ENCODE measurements around the gene S1PR5. TPM values are rescaled to one million over a fixed set of nuclear protein-coding genes. Genes with fewer than 3 reads are reported as not detected.

S1PR5 gene
- total and polyA plus RNA-seq, 2 experiments from 2014 or later: 0.60 to 0.75 TPM

DNA sequence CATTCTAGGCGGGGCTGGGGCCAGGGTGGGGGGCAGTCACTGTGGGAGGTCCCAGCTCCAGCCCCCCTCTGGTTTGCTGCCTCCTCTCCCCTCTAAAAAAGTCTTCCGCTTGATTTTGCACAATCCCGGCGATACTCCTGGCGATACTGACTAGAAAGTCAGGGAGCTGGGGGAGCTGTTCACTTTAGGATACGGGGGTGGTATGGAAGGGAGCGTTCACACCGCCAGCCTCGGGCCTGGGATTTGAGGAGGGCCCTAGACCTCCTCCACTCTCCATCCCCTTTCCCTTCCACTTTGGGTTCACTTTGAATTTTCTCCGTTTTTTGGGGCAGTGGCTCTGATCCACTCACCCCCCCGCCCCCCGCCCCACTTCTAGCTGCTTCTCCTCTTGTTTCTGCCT lies 49.1 kb downstream of the S1PR5 start:
- H3K4me1 ChIP-seq (ENCODE audit: low read depth): no peaks in the 10 kb centered on the region
- H3K27ac ChIP-seq: no peak overlapping the region
- H3K9me3 ChIP-seq (ENCODE audit: low read depth): no peaks in the 10 kb centered on the region
- no peaks in the 10 kb centered on the region for H3K27me3 ChIP-seq
- H3K4me3 ChIP-seq: no peak overlapping the region
- TF ChIP-seq, protein P1, sequence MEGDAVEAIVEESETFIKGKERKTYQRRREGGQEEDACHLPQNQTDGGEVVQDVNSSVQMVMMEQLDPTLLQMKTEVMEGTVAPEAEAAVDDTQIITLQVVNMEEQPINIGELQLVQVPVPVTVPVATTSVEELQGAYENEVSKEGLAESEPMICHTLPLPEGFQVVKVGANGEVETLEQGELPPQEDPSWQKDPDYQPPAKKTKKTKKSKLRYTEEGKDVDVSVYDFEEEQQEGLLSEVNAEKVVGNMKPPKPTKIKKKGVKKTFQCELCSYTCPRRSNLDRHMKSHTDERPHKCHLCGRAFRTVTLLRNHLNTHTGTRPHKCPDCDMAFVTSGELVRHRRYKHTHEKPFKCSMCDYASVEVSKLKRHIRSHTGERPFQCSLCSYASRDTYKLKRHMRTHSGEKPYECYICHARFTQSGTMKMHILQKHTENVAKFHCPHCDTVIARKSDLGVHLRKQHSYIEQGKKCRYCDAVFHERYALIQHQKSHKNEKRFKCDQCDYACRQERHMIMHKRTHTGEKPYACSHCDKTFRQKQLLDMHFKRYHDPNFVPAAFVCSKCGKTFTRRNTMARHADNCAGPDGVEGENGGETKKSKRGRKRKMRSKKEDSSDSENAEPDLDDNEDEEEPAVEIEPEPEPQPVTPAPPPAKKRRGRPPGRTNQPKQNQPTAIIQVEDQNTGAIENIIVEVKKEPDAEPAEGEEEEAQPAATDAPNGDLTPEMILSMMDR (IDR thresholded peaks at IDR 0.05; ENCODE audit: low read depth, low read length): no peak
- no peaks in the 10 kb centered on the region for H3K36me3 ChIP-seq
- no peak for DNase-seq (ENCODE audit: low read depth in 1 of 2, low spot score in 1 of 2)

DNA sequence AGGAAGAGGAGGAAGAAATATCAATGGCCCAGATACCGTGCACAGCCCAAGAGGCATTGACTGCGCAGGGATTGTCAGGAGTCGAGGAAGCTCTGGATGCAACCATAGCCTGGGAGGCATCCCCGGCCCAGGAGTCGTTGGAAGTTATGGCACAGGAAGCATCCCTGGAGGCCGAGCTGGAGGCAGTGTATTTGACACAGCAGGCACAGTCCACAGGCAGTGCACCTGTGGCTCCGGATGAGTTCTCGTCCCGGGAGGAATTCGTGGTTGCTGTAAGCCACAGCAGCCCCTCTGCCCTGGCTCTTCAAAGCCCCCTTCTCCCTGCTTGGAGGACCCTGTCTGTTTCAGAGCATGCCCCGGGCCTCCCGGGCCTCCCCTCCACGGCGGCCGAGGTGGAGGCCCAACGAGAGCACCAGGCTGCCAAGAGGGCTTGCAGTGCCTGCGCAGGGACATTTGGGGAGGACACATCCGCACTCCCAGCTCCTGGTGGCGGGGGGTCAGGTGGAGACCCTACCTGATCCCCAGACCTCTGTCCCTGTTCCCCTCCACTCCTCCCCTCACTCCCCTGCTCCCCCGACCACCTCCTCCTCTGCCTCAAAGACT lies 50.0 kb downstream of the S1PR5 start:
- no peaks in the 10 kb centered on the region for H3K4me1 ChIP-seq (ENCODE audit: low read depth)

DNA sequence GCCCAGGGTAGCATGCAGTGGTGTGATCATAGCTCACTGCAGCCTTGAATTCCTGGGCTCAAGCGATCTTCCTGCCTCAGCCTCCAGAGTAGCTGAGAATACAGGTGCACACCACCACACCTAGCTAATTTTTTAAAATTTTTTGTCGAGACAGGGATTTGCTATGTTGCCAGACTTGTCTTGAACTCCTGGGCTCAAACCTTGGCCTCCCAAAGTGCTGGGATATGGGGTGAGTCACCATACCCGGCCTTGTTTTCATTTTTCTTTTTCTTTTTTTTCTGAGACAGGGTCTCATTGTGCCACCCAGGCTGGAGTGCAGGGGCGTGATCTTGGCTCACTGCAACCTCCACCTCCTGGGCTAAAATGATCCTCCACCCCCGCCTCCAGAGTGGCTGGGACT lies 52.8 kb downstream of the S1PR5 start:
- H3K4me1 ChIP-seq (ENCODE audit: low read depth): no peaks in the 10 kb centered on the region
- no peaks in the 10 kb centered on the region for H3K9me3 ChIP-seq (ENCODE audit: low read depth)
- H3K27me3 ChIP-seq: no peaks in the 10 kb centered on the region
- no peaks in the 10 kb centered on the region for H3K36me3 ChIP-seq
- no peak overlapping the region for H3K27ac ChIP-seq
- TF ChIP-seq, protein P1 (IDR thresholded peaks at IDR 0.05; ENCODE audit: low read depth, low read length): no peak
- H3K4me3 ChIP-seq: no peak overlapping the region
- DNase-seq (ENCODE audit: low read depth in 1 of 2, low spot score in 1 of 2): no peak

More for the DNA sequence above, 50.0 kb downstream of the S1PR5 start:
- no peaks in the 10 kb centered on the region for H3K27me3 ChIP-seq
- no peak for DNase-seq (ENCODE audit: low read depth in 1 of 2, low spot score in 1 of 2)
- no peak overlapping the region for H3K4me3 ChIP-seq
- TF ChIP-seq, protein P1 (IDR thresholded peaks at IDR 0.05; ENCODE audit: low read depth, low read length): no peak
- H3K27ac ChIP-seq: no peak overlapping the region
- H3K36me3 ChIP-seq: no peaks in the 10 kb centered on the region
- no peaks in the 10 kb centered on the region for H3K9me3 ChIP-seq (ENCODE audit: low read depth)

Other genes starting within 250 kb of the S1PR5 start
- 0.18 and 0.57 TPM in 2 replicates for gene ICAM1, start 246.3 kb downstream of the S1PR5 start, total RNA-seq
- gene ICAM1, start 246.3 kb downstream of the S1PR5 start, polyA plus RNA-seq: 0.50 and 0.77 TPM in 2 replicates
- 21.8 and 23.4 TPM in 2 replicates for gene ICAM4, start 230.5 kb downstream of the S1PR5 start, total RNA-seq
- 19.0 and 24.0 TPM in 2 replicates for gene ICAM4, start 230.5 kb downstream of the S1PR5 start, polyA plus RNA-seq
- 22.9 and 53.0 TPM in 2 replicates for gene ICAM5, start 227.5 kb downstream of the S1PR5 start, total RNA-seq
- gene ICAM5, start 227.5 kb downstream of the S1PR5 start, polyA plus RNA-seq: 21.0 and 31.9 TPM in 2 replicates
- 4.1 and 9.3 TPM in 2 replicates for gene ZGLP1, start 207.6 kb downstream of the S1PR5 start, total RNA-seq
- gene ZGLP1, start 207.6 kb downstream of the S1PR5 start, polyA plus RNA-seq: 6.2 and 12.2 TPM in 2 replicates
- 28.9 and 42.9 TPM in 2 replicates for gene FDX2, start 201.4 kb downstream of the S1PR5 start, total RNA-seq
- 40.9 and 70.9 TPM in 2 replicates for gene FDX2, start 201.4 kb downstream of the S1PR5 start, polyA plus RNA-seq
- gene RAVER1, start 183.9 kb downstream of the S1PR5 start, total RNA-seq: 46.9 and 56.2 TPM in 2 replicates
- 68.2 and 71.2 TPM in 2 replicates for gene RAVER1, start 183.9 kb downstream of the S1PR5 start, polyA plus RNA-seq
- gene ICAM3, start 177.8 kb downstream of the S1PR5 start, total RNA-seq: 2.9 and 9.0 TPM in 2 replicates
- gene ICAM3, start 177.8 kb downstream of the S1PR5 start, polyA plus RNA-seq: 8.6 and 12.7 TPM in 2 replicates
- gene TYK2, start 136.9 kb downstream of the S1PR5 start, total RNA-seq: 126 and 135 TPM in 2 replicates
- 142 and 148 TPM in 2 replicates for gene TYK2, start 136.9 kb downstream of the S1PR5 start, polyA plus RNA-seq
- 240 and 298 TPM in 2 replicates for gene CDC37, start 113.9 kb downstream of the S1PR5 start, total RNA-seq
- 229 and 233 TPM in 2 replicates for gene CDC37, start 113.9 kb downstream of the S1PR5 start, polyA plus RNA-seq
- gene PDE4A, start 96.9 kb downstream of the S1PR5 start, total RNA-seq: 1.0 and 2.5 TPM in 2 replicates
- gene PDE4A, start 96.9 kb downstream of the S1PR5 start, polyA plus RNA-seq: 2.4 and 3.4 TPM in 2 replicates
- gene KEAP1, start 14.1 kb downstream of the S1PR5 start, total RNA-seq: 70.5 and 73.6 TPM in 2 replicates
- gene KEAP1, start 14.1 kb downstream of the S1PR5 start, polyA plus RNA-seq: 85.5 and 92.5 TPM in 2 replicates
- 67.0 and 67.3 TPM in 2 replicates for gene ATG4D, start 26.5 kb upstream of the S1PR5 start, total RNA-seq
- 69.0 and 74.0 TPM in 2 replicates for gene ATG4D, start 26.5 kb upstream of the S1PR5 start, polyA plus RNA-seq
- 15.3 and 28.3 TPM in 2 replicates for gene KRI1, start 48.6 kb upstream of the S1PR5 start, total RNA-seq
- 26.1 and 34.9 TPM in 2 replicates for gene KRI1, start 48.6 kb upstream of the S1PR5 start, polyA plus RNA-seq
- gene CDKN2D, start 51.5 kb upstream of the S1PR5 start, total RNA-seq: 11.1 and 15.3 TPM in 2 replicates
- 17.6 and 33.4 TPM in 2 replicates for gene CDKN2D, start 51.5 kb upstream of the S1PR5 start, polyA plus RNA-seq
- gene AP1M2, start 69.9 kb upstream of the S1PR5 start, total RNA-seq: 0.12 TPM in 1 of 2 replicates, not detected in the other
- gene AP1M2, start 69.9 kb upstream of the S1PR5 start, polyA plus RNA-seq: 0.28 TPM in 1 of 2 replicates, not detected in the other
- 78.8 and 109 TPM in 2 replicates for gene SLC44A2, start 108.1 kb upstream of the S1PR5 start, total RNA-seq
- gene SLC44A2, start 108.1 kb upstream of the S1PR5 start, polyA plus RNA-seq: 108 and 162 TPM in 2 replicates
- 180 and 224 TPM in 2 replicates for gene ILF3, start 136.9 kb upstream of the S1PR5 start, total RNA-seq
- 181 and 191 TPM in 2 replicates for gene ILF3, start 136.9 kb upstream of the S1PR5 start, polyA plus RNA-seq
- gene QTRT1, start 184.0 kb upstream of the S1PR5 start, total RNA-seq: 30.6 and 35.0 TPM in 2 replicates
- gene QTRT1, start 184.0 kb upstream of the S1PR5 start, polyA plus RNA-seq: 70.8 and 84.1 TPM in 2 replicates
- gene DNM2, start 200.6 kb upstream of the S1PR5 start, total RNA-seq: 122 and 124 TPM in 2 replicates
- gene DNM2, start 200.6 kb upstream of the S1PR5 start, polyA plus RNA-seq: 132 and 146 TPM in 2 replicates

Data from cardiac muscle cell (in vitro differentiated cells and primary cell).